Sigmoid colon (tissue), 7 donors: ENCODE data around the gene OPA3. TPM values are rescaled to one million over a fixed set of nuclear protein-coding genes. Genes with fewer than 3 reads are reported as not detected.

ENCODE experiments used
- DNase-seq: peaks from one replicate; pipeline ENCODE4 v3.0.0-alpha.2; 2019
- H3K27ac ChIP-seq, 4 donors: fragments of 200-600 bp; sonication (generic); one replicate each; pipeline ENCODE4 v1.5.1; 2016 to 2019; ENCODE audit warnings: mild to moderate bottlenecking in 1 of 4
- H3K27me3 ChIP-seq, 3 donors: fragments of 200-600 bp; sonication (generic); one replicate each; pipeline ENCODE4 v1.5.1; 2019; ENCODE audit warnings: mild to moderate bottlenecking in 1 of 3
- H3K36me3 ChIP-seq, 4 donors: fragments of 200-600 bp; sonication (generic); one replicate each; pipeline ENCODE4 v1.5.1; 2016 to 2019
- H3K4me1 ChIP-seq, 4 donors: fragments of 200-600 bp; sonication (generic); one replicate each; pipeline ENCODE4 v1.5.1; 2017 to 2019
- H3K4me3 ChIP-seq, 4 donors: fragments of 200-600 bp; sonication (generic); one replicate each; pipeline ENCODE4 v1.5.1; 2017 to 2019; ENCODE audit warnings: mild to moderate bottlenecking in 2 of 4, moderate library complexity in 1 of 4
- H3K9me3 ChIP-seq, 4 donors: fragments of 200-600 bp in 3 of 4; sonication (generic) in 3 of 4; one replicate each; pipeline versions ENCODE4 v1.5.1 to v1.6.1; 2013 to 2019
- EP300 ChIP-seq, 4 donors: sonication (generic); formaldehyde crosslinking; IDR thresholded peaks; one replicate each; pipeline ENCODE4 v1.6.1; 2017; ENCODE audit warnings: antibody characterized with exemption in 4 of 4
- POLR2A ChIP-seq, 2 donors: fragments of 450-650 bp; IDR thresholded peaks; one replicate each; pipeline ENCODE4 v1.6.1; 2016; ENCODE audit warnings: antibody characterized with exemption in 2 of 2, mild to moderate bottlenecking in 2 of 2, moderate library complexity in 2 of 2
- POLR2AphosphoS5 ChIP-seq, 4 donors: sonication (generic); formaldehyde crosslinking; IDR thresholded peaks; one replicate each; pipeline ENCODE4 v1.6.1; 2017; ENCODE audit warnings: antibody characterized with exemption in 4 of 4
- WGBS, 2 donors: extraction: QIAGEN DNeasy Blood & Tissue Kit; methylation state at CpG; one replicate each; pipeline ENCODE4 v1.1.7; 2013; 5-methylcytosine and 5-hydroxymethylcytosine counted together
- intact Hi-C: fragments of 100-400 bp; cut with DNase I; formaldehyde crosslinking; loops from one replicate; pipeline ENCODE4 v1.15.1; 2023
- polyA plus RNA-seq, 3 donors: library from polyadenylated mRNA; stranded (reverse); fragments of 200-250 nt; gene quantifications; one replicate each; pipeline ENCODE4 v1.2.3, GENCODE V29; 2013
- total RNA-seq, 4 donors: library from RNA; depleted of rRNA; stranded (reverse); fragments of >200 nt; gene quantifications; one replicate each; pipeline ENCODE4 v1.1.0, GENCODE V29; 2016
- TF ChIP-seq, protein P1 (sequence below), 4 experiments: fragments of 450-650 bp in 3 of 4; fragments of 200-600 bp in 1 of 4; IDR thresholded peaks; one replicate each; pipeline ENCODE4 v1.5.1; 2016 to 2019; ENCODE audit warnings: antibody characterized with exemption in 4 of 4, mild to moderate bottlenecking in 3 of 4, moderate library complexity in 2 of 4
- donor health status: healthy with polysubstance abuse.
- donor health status: Bipolar disorder and iron deficiency.
- donor health status: healthy.

The OPA3 gene
- total and polyA plus RNA-seq, 7 donors = 3.0 to 11.3 (median 7.2) TPM

DNA sequence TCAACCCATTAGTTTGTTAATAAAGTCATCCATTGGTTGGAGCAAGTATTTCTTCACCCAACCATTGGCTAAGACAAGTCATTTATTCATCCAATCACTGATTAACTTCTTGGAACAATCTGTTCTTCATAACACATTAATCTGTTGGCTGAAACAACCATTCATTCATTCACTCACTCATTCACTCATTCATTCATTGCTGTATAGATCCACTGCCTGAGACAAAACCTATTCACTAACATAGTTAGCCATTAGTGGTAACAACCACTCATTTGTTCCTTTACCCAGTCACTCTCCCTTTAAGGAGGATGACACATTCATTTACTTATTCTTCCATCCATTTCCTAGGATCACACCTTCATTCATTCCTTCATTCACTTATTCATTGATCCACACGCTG, 39.4 kb upstream of the OPA3 start:
- no peaks in the 10 kb centered on the region for H3K4me1 ChIP-seq
- no peaks in the 10 kb centered on the region for H3K9me3 ChIP-seq
- DNase-seq = no peak
- WGBS, 2 donors = 94 to 96% methylated on average over 1 of the region's 1 CpG
- no peaks in the 10 kb centered on the region for H3K27me3 ChIP-seq
- intact Hi-C loops = no loop called here
- no peak overlapping the region for H3K27ac ChIP-seq
- TF ChIP-seq POLR2AphosphoS5 (IDR thresholded peaks at IDR 0.05) = no peak
- TF ChIP-seq POLR2A (IDR thresholded peaks at IDR 0.05) = no peak
- TF ChIP-seq, protein P1, sequence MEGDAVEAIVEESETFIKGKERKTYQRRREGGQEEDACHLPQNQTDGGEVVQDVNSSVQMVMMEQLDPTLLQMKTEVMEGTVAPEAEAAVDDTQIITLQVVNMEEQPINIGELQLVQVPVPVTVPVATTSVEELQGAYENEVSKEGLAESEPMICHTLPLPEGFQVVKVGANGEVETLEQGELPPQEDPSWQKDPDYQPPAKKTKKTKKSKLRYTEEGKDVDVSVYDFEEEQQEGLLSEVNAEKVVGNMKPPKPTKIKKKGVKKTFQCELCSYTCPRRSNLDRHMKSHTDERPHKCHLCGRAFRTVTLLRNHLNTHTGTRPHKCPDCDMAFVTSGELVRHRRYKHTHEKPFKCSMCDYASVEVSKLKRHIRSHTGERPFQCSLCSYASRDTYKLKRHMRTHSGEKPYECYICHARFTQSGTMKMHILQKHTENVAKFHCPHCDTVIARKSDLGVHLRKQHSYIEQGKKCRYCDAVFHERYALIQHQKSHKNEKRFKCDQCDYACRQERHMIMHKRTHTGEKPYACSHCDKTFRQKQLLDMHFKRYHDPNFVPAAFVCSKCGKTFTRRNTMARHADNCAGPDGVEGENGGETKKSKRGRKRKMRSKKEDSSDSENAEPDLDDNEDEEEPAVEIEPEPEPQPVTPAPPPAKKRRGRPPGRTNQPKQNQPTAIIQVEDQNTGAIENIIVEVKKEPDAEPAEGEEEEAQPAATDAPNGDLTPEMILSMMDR (IDR thresholded peaks at IDR 0.05) = no peak
- no peak for TF ChIP-seq EP300 (IDR thresholded peaks at IDR 0.05)
- no peak overlapping the region for H3K4me3 ChIP-seq
- peaks cover 0 to 47% (median 15%) of the 10 kb centered on the region in 4 donors for H3K36me3 ChIP-seq

DNA sequence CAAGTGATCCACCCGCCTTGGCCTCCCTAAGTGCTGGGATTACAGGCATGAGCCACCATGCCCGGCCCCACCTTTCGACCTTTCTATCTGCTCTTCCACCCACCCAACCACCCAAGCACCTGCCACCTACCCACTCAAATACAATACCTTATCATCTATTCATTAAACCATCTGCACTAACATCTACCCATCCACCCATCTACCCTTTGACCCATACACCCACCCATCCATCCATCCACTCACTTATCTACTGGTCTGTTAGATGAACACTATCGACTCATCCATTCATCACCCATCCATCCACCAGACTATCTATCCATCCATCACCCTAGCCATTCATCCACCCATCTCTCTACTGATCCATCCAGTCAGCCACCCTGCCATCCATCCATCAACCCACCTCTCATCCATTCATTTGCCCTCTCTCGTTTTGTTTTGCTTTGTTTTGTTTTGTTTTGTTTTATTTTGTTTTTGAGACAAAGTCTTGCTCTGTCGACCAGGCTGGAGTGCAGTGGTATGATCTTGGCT, 37.4 kb upstream of the OPA3 start:
- Histone ChIP-seq H3K27me3 (no peaks in the 10 kb centered on the region), H3K36me3 (peaks cover 0 to 42% (median 11%) of the 10 kb centered on the region in 4 donors), H3K4me3 (no peak overlapping the region), H3K27ac (no peak overlapping the region), H3K4me1 (no peaks in the 10 kb centered on the region), H3K9me3 (no peaks in the 10 kb centered on the region)
- WGBS, 2 donors = 93 to 95% methylated on average over 6 of the region's 6 CpGs
- intact Hi-C loops = no loop called here
- no peak for DNase-seq
- TF ChIP-seq POLR2A (IDR thresholded peaks at IDR 0.05) (no peak), POLR2AphosphoS5 (IDR thresholded peaks at IDR 0.05) (no peak), EP300 (IDR thresholded peaks at IDR 0.05) (no peak)
- TF ChIP-seq, protein P1 (IDR thresholded peaks at IDR 0.05) = no peak

DNA sequence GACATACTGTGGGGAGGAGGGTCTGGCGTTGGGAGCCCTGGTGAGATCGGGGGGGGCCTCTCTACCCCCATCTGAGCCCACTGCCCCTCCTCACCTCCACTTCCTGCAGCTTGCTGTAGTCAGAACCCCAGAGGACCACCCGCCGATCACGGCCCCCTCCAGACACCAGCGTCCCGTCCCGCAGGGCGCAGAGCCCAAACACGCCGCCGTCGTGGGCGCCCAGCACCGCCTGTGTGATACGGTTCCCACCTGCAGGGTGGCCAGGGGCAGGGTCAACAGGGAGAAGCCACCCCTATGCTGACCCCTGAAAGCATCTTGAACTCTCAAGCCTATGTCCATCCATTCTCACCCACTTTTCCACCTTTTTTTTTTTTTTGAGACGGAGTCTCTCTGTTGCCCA, 36.8 kb upstream of the OPA3 start:
- H3K36me3 ChIP-seq = peaks cover 0 to 42% (median 11%) of the 10 kb centered on the region in 4 donors
- intact Hi-C loops = no loop called here
- H3K4me3 ChIP-seq = no peak overlapping the region
- H3K4me1 ChIP-seq = peaks cover 0 to 2% (median under 1%) of the 10 kb centered on the region in 4 donors
- no peak for DNase-seq
- no peaks in the 10 kb centered on the region for H3K9me3 ChIP-seq
- 95% methylated on average over 17 of the region's 17 CpGs for WGBS, 2 donors
- H3K27ac ChIP-seq = no peak overlapping the region
- H3K27me3 ChIP-seq = no peaks in the 10 kb centered on the region
- TF ChIP-seq POLR2A (IDR thresholded peaks at IDR 0.05) (no peak), EP300 (IDR thresholded peaks at IDR 0.05) (no peak), POLR2AphosphoS5 (IDR thresholded peaks at IDR 0.05) (no peak)
- TF ChIP-seq, protein P1 (IDR thresholded peaks at IDR 0.05) = no peak

DNA sequence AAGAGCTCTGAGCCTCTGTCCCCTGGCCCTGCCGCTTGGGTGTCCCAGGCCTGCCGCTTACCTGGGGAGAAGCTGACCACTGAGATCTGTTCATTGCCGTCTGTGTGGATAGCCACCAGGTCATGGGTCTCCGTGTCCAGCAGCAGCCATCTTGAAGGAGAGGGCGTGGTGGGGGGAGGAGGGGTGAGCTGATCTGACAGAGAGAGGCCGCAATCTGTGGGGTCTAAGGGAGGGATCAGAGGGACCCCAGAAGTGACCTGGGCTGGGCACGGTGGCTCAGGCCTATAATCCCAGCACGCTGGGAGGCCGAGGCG, 32.1 kb upstream of the OPA3 start:
- H3K27me3 ChIP-seq = no peaks in the 10 kb centered on the region
- 92 to 97% methylated on average over 10 of the region's 10 CpGs for WGBS, 2 donors
- intact Hi-C loops = no loop called here
- DNase-seq = no peak
- peaks cover 0 to 9% (median 5%) of the 10 kb centered on the region in 4 donors for H3K4me1 ChIP-seq
- H3K9me3 ChIP-seq = no peaks in the 10 kb centered on the region
- no peak overlapping the region for H3K27ac ChIP-seq
- TF ChIP-seq EP300 (IDR thresholded peaks at IDR 0.05) (no peak), POLR2AphosphoS5 (IDR thresholded peaks at IDR 0.05) (no peak), POLR2A (IDR thresholded peaks at IDR 0.05) (no peak)
- TF ChIP-seq, protein P1 (IDR thresholded peaks at IDR 0.05) = no peak
- H3K4me3 ChIP-seq = no peak overlapping the region
- H3K36me3 ChIP-seq = peaks cover 0 to 53% (median 7%) of the 10 kb centered on the region in 4 donors
